Stomach (tissue), 4 donors: Measurements from ENCODE around the gene PDE4DIP.
"Not testable (repeated sequence)": the region's sequence is repeated elsewhere in the genome, so short reads cannot be mapped to it uniquely, and the experiment has no call there.

Experiments
- CTCF ChIP-seq, 7 experiments: fragments of 450-650 bp in 4 of 7; fragments of 200-600 bp in 3 of 7; sonication (generic) in 3 of 7; IDR thresholded peaks; one replicate each; pipeline ENCODE4 v1.5.1; 2016 to 2019; ENCODE audit warnings: antibody characterized with exemption in 7 of 7, control low read depth in 2 of 7, mild to moderate bottlenecking in 1 of 7
- EP300 ChIP-seq: sonication (generic); formaldehyde crosslinking; IDR thresholded peaks from one replicate; pipeline ENCODE4 v1.6.1; 2017; ENCODE audit warnings: antibody characterized with exemption
- POLR2A ChIP-seq, 4 donors: fragments of 450-650 bp; IDR thresholded peaks; one replicate each; pipeline ENCODE4 v1.6.1; 2016; ENCODE audit warnings: antibody characterized with exemption in 4 of 4, control low read depth in 2 of 4, mild to moderate bottlenecking in 1 of 4, moderate library complexity in 1 of 4
- POLR2AphosphoS5 ChIP-seq, 3 donors: sonication (generic); formaldehyde crosslinking; IDR thresholded peaks; one replicate each; pipeline ENCODE4 v1.6.1; 2016; ENCODE audit warnings: antibody characterized with exemption in 3 of 3

- not testable (repeated sequence) for TF ChIP-seq CTCF (IDR thresholded peaks at IDR 0.05); POLR2A (IDR thresholded peaks at IDR 0.05); POLR2AphosphoS5 (IDR thresholded peaks at IDR 0.05); EP300
Measured at GRCh38 chr1:149043056-149043455, 198.8 kb downstream of the PDE4DIP start.
